ENCODE measurements around the gene CHRNA4. TPM values are rescaled to one million over a fixed set of nuclear protein-coding genes. Genes with fewer than 3 reads are reported as not detected.

CHRNA4 gene
- total RNA-seq, 1 experiment from 2014 or later = 2.4 TPM

GRCh38 chr20:63373996-63374395, 12.8 kb upstream of the CHRNA4 start:
- Histone ChIP-seq H3K9me3 (ENCODE audit: control insufficient read depth, insufficient read depth, low read depth, low read length) (no peaks in the 10 kb centered on the region), H3K27ac (ENCODE audit: low read length) (no peak overlapping the region), H3K27me3 (ENCODE audit: control insufficient read depth, insufficient read depth, low read length) (no peaks in the 10 kb centered on the region), H3K36me3 (ENCODE audit: control insufficient read depth, insufficient read depth, low read length) (no peaks in the 10 kb centered on the region), H3K4me1 (ENCODE audit: control insufficient read depth, insufficient read depth, low read length) (no peaks in the 10 kb centered on the region; the same call in 1 of the 2 replicates), H3K4me3 (ENCODE audit: low read depth in 2 of 2, low read length in 2 of 2) (no peak overlapping the region)
- in situ Hi-C loops (cut with HindIII; ENCODE audit: low pct_unique_long_range_greater_than_20kb, low sequenced_read_pairs) (no loop called here), intact Hi-C loops (cut with micrococcal nuclease; ENCODE audit: unreplicated experiment) (no loop called here)
- ATAC-seq (no peak), DNase-seq (ENCODE audit: low read depth, low spot score) (no peak)
- CTCF ChIA-PET = no interaction called here
- TF ChIP-seq TCF7L2 (IDR thresholded peaks at IDR 0.05; ENCODE audit: low read depth, low read length) (no peak), SIN3A (IDR thresholded peaks at IDR 0.05; ENCODE audit: borderline replicate concordance, insufficient read depth, low read depth, low read length) (no peak), POLR2AphosphoS5 (IDR thresholded peaks at IDR 0.05; ENCODE audit: low read depth, low read length) (no peak), REST (IDR thresholded peaks at IDR 0.05; ENCODE audit: insufficient read depth in 1 of 2, low read depth in 2 of 2, low read length in 1 of 2) (no peak)
- TF ChIP-seq, protein P1, sequence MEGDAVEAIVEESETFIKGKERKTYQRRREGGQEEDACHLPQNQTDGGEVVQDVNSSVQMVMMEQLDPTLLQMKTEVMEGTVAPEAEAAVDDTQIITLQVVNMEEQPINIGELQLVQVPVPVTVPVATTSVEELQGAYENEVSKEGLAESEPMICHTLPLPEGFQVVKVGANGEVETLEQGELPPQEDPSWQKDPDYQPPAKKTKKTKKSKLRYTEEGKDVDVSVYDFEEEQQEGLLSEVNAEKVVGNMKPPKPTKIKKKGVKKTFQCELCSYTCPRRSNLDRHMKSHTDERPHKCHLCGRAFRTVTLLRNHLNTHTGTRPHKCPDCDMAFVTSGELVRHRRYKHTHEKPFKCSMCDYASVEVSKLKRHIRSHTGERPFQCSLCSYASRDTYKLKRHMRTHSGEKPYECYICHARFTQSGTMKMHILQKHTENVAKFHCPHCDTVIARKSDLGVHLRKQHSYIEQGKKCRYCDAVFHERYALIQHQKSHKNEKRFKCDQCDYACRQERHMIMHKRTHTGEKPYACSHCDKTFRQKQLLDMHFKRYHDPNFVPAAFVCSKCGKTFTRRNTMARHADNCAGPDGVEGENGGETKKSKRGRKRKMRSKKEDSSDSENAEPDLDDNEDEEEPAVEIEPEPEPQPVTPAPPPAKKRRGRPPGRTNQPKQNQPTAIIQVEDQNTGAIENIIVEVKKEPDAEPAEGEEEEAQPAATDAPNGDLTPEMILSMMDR (IDR thresholded peaks at IDR 0.05) = no peak
- BruUV-seq (replicated peaks) = no TSS peak
- POLR2A ChIA-PET = interaction anchor here (0.5 kb wide), 1 partner anchor 139 kb away, joined by 8 read pairs; no protein-coding TSS in a partner anchor

- ChIA-PET POLR2A (interaction anchor here (0.5 kb wide), 1 partner anchor 139 kb away, joined by 8 read pairs; no protein-coding TSS in a partner anchor), CTCF (no interaction called here)
- intact Hi-C loops (cut with micrococcal nuclease; ENCODE audit: unreplicated experiment) = no loop called here
- ATAC-seq = no peak
- H3K4me3 ChIP-seq (ENCODE audit: low read depth in 2 of 2, low read length in 2 of 2) = no peak overlapping the region
- no peaks in the 10 kb centered on the region for H3K27me3 ChIP-seq (ENCODE audit: control insufficient read depth, insufficient read depth, low read length)
- no peak for DNase-seq (ENCODE audit: low read depth, low spot score)
- TF ChIP-seq REST (IDR thresholded peaks at IDR 0.05; ENCODE audit: insufficient read depth in 1 of 2, low read depth in 2 of 2, low read length in 1 of 2) = no peak
- in situ Hi-C loops (cut with HindIII; ENCODE audit: low pct_unique_long_range_greater_than_20kb, low sequenced_read_pairs) = no loop called here
- H3K9me3 ChIP-seq (ENCODE audit: control insufficient read depth, insufficient read depth, low read depth, low read length) = no peaks in the 10 kb centered on the region
- no peak overlapping the region for H3K27ac ChIP-seq (ENCODE audit: low read length)
- BruUV-seq (replicated peaks) = no TSS peak
- H3K4me1 ChIP-seq (ENCODE audit: control insufficient read depth, insufficient read depth, low read length) = no peaks in the 10 kb centered on the region; the same call in 1 of the 2 replicates
- H3K36me3 ChIP-seq (ENCODE audit: control insufficient read depth, insufficient read depth, low read length) = no peaks in the 10 kb centered on the region
Measured at GRCh38 chr20:63372971-63373885, 12.1 kb upstream of the CHRNA4 start.
